Activated naive CD4-positive, alpha-beta T cell treated with anti-CD3 and anti-CD28 coated beads, Interleukin-2, amount 50 U/mL, for 24 hours (primary cell): ENCODE results near the gene KAZN.

Experiments
- H3K27ac Mint-ChIP-seq: one replicate; pipeline ENCODE4 v1.8.0; 2021; ENCODE audit warnings: mild to moderate bottlenecking, mixed read lengths
- H3K27me3 Mint-ChIP-seq: one replicate; pipeline ENCODE4 v1.8.0; 2021; ENCODE audit warnings: mixed read lengths
- H3K36me3 Mint-ChIP-seq: one replicate; pipeline ENCODE4 v1.8.0; 2021; ENCODE audit warnings: mixed read lengths
- H3K4me1 Mint-ChIP-seq: one replicate; pipeline ENCODE4 v1.8.0; 2021; ENCODE audit warnings: mixed read lengths
- H3K4me3 Mint-ChIP-seq: one replicate; pipeline ENCODE4 v1.8.0; 2021; ENCODE audit warnings: mild to moderate bottlenecking, mixed read lengths
- H3K9me3 Mint-ChIP-seq: one replicate; pipeline ENCODE4 v1.8.0; 2021; ENCODE audit warnings: mixed read lengths

KAZN gene

DNA sequence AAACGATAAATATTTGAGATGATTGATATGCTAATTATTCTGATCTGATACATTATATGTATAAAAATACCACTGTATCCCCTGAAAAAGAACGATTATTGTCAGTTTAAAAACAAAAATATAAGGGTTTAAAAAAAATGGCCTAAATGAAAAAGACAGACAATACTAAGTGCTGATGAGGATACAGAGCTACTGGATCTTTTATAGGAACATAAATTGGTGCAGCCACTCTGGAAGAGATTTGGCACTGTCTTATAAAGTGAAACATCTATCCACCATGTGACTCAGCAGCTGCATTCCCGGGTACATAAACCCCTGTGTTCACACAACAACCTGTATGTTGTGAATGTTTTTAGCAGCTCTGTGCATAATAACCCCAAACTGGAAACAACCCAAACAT, 44.2 kb downstream of the KAZN start:
- peaks cover 6% of the 10 kb centered on the region for H3K27me3 Mint-ChIP-seq
- H3K4me1 Mint-ChIP-seq: no peaks in the 10 kb centered on the region
- H3K27ac Mint-ChIP-seq: no peak overlapping the region
- H3K36me3 Mint-ChIP-seq: no peaks in the 10 kb centered on the region
- no peak overlapping the region for H3K4me3 Mint-ChIP-seq
- H3K9me3 Mint-ChIP-seq: peaks cover 11% of the 10 kb centered on the region

DNA sequence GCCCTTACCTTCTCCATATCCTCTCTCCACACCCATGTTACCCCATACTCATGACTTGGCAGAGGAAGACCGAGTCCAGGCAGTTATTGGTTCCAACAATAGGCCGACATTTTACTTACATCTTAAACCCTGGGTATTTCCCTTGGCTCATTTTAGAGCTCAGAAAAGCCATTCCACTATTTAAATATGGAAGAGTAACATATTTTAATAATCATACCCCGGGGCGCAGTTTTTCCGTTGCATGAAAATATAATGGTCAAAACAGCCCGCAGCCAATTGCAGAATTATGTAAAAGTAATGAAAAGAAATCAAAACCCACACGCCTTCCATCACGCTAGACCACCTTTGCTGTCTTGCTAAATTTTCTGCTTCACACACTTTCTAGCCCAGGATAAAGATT, 48.5 kb downstream of the KAZN start:
- Mint-ChIP-seq H3K36me3 (no peaks in the 10 kb centered on the region), H3K27me3 (peaks cover 4% of the 10 kb centered on the region), H3K27ac (no peak overlapping the region), H3K4me1 (no peaks in the 10 kb centered on the region), H3K4me3 (no peak overlapping the region), H3K9me3 (peaks cover 5% of the 10 kb centered on the region)

DNA sequence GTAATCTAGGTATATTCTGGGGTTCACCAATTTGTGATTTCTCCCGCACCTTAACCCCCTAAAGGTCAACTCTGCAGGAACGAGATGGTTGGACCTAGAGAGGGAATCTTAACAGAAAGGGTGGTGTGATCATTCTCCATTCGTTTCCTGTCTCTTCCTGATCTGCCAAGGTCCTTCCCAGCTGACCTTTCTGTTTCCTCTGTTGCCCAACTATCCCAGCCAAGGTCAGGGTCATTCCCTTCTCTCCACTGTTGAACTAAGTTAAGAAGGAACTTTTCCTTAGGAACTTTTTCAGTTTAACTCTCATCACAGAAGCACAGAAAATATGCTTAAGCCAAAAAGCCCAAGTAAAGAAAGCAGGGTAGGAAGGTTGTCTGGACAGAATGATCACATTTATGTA, 49.3 kb downstream of the KAZN start:
- Mint-ChIP-seq H3K27me3 (peaks cover 4% of the 10 kb centered on the region), H3K9me3 (peaks cover 5% of the 10 kb centered on the region), H3K36me3 (no peaks in the 10 kb centered on the region), H3K4me1 (no peaks in the 10 kb centered on the region), H3K4me3 (no peak overlapping the region), H3K27ac (no peak overlapping the region)

DNA sequence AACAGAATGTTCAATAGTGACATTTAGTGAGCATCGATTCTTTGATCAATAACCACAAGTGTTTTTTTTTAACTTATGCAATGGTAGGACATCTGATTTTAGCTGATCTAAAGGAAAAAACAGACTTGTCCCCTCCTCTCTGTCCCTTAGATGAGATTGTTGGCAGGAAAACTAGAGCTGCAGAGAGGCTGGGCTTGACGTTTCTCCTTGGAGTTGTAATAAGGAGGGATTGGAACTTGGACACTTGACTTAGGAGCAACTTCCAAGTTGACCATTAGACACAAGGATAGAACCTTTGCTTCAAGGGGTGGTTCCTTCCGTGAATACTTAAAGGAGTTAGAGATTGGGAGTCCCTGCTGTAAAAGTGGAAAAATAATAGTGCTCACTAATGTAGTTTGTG, 49.9 kb downstream of the KAZN start:
- H3K4me3 Mint-ChIP-seq: no peak overlapping the region
- no peaks in the 10 kb centered on the region for H3K36me3 Mint-ChIP-seq
- H3K4me1 Mint-ChIP-seq: no peaks in the 10 kb centered on the region
- no peak overlapping the region for H3K27ac Mint-ChIP-seq
- peaks cover 4% of the 10 kb centered on the region for H3K27me3 Mint-ChIP-seq
- H3K9me3 Mint-ChIP-seq: peaks cover 5% of the 10 kb centered on the region

DNA sequence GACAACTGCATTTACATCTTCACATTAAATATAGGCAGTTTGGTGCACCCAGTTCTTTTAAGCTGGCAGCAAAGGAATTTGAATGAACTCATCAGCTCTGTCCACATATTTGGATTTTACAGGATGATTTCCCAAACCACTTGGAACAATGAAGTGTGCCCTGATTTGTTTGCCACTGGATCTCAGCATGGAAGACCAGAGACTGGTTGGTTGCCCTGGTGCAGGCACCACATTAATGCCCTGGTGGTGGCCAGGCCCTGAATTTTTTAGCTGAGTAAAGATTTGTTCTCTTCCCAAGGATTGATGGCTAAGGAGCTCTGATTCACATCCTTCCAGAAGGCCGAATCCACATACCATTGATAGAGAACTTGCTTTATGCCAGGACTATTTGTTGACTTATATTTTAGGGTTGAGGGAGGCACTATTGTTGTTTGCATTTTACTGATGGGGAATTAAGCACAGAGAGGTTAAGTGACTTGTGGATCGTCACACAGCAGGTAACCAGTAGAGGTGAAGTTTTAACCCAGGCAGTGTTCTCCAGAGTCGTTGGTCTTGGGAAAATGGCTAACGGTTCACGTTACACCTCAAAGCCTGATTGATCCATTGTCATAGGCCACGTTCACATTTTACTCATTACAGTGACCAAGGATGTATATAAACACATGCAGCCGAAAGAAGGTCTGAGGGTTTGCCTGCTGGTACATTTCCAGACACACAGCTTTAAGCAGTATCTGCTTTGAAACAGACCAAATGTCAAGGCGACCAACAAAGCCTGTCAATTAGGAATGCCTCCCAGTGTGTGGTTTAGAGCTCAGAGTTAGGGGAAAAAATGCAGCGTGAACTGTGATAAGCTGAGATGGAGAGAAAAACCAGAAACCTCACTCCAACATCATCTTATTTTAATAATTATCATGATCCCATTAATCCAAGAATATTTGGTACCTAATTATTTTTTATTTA, 50.7 kb downstream of the KAZN start:
- Mint-ChIP-seq H3K27ac (no peak overlapping the region), H3K9me3 (peaks cover 5% of the 10 kb centered on the region), H3K4me1 (no peaks in the 10 kb centered on the region), H3K27me3 (peaks cover 4% of the 10 kb centered on the region), H3K36me3 (no peaks in the 10 kb centered on the region), H3K4me3 (no peak overlapping the region)

DNA sequence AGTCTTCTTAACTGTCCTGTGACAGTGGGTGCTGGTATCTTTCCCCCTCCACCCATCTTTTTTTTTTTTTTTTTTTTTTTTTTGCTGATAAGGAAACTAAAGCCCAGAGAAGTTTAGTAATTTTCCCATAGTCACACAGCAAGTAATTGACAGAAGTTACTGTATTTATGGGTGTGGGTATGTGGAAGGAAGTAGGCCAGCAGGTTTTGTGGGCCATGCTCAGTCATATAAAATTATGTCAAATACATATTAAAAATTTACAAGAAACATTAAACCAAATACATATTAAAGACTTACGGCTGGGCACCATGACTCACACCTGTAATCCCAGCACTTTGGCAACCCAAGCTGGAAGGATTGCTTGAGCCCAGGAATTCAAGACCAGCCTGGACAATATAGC, 51.5 kb downstream of the KAZN start:
- H3K36me3 Mint-ChIP-seq: no peaks in the 10 kb centered on the region
- no peaks in the 10 kb centered on the region for H3K4me1 Mint-ChIP-seq
- H3K27me3 Mint-ChIP-seq: peaks cover 2% of the 10 kb centered on the region
- no peak overlapping the region for H3K4me3 Mint-ChIP-seq
- H3K27ac Mint-ChIP-seq: no peak overlapping the region
- H3K9me3 Mint-ChIP-seq: no peaks in the 10 kb centered on the region

DNA sequence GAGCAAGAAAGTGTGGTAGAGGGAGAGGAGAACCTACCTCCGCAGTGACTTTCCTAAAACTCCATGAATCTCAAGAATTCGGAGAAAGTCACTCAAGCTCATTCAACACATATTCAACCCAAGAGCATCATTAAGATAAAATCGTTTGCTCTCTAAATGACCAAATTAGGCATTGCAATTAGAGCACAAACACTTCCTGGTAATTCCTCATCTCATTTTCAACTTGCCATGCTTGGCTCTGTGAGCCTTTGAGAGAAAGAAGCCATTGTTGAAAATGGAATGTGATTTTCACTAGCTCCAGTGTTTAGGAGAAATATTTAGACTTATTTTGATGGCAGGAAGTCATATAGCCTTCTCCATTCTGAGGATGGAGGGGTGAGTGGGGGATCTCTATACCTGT, 52.5 kb downstream of the KAZN start:
- Mint-ChIP-seq H3K27ac (no peak overlapping the region), H3K36me3 (no peaks in the 10 kb centered on the region), H3K27me3 (peaks cover 2% of the 10 kb centered on the region), H3K4me3 (no peak overlapping the region), H3K9me3 (no peaks in the 10 kb centered on the region), H3K4me1 (no peaks in the 10 kb centered on the region)

DNA sequence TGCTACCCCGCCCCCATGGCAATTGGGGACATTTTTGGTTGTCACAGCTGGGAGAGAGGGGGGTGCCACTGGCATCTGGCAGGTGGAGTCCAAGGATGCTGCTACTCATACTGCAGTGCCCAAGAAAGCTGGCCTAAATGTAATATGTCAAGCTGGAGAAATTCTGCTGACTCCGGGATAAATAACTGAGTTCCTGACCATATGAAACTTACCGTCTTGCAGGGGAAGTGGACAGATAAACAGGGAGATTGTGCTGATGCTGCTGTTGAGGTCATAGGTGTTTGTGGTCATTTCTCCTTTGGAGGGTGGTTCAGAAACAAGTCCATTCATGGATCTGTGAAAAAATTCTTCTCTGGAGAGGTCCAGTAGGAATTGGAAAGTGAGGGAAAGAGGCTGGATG, 54.4 kb downstream of the KAZN start:
- no peaks in the 10 kb centered on the region for H3K9me3 Mint-ChIP-seq
- H3K27ac Mint-ChIP-seq: no peak overlapping the region
- no peak overlapping the region for H3K4me3 Mint-ChIP-seq

DNA sequence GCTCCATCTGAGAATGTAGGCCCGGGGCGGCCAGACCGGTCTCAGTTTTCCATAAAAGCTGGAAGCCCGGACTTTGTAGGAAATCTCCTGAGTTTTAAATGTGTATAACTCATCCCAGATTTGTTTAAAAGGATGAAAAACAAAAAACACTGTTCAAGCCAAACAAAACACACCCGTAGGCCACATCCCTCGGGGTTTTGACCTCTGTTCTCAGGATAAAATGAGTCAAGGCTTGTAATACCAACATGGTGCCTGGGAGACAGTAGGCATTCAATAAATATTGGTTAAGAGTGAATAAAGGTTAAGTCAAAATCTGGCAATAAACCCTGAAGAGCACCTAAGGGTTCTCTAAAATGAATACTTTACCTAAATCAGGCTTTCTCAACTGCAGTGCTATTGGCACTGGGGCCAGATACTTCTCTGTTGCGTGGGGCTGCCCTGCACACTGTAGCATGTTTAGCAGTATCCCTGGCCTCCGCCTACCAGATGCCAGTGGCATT, 55.0 kb downstream of the KAZN start:
- Mint-ChIP-seq H3K4me3 (no peak overlapping the region), H3K9me3 (no peaks in the 10 kb centered on the region), H3K27ac (no peak overlapping the region), H3K4me1 (no peaks in the 10 kb centered on the region), H3K27me3 (peaks cover 1% of the 10 kb centered on the region), H3K36me3 (no peaks in the 10 kb centered on the region)

More for the DNA sequence above, 54.4 kb downstream of the KAZN start:
- Mint-ChIP-seq H3K36me3 (no peaks in the 10 kb centered on the region), H3K4me1 (no peaks in the 10 kb centered on the region), H3K27me3 (peaks cover 1% of the 10 kb centered on the region)

DNA sequence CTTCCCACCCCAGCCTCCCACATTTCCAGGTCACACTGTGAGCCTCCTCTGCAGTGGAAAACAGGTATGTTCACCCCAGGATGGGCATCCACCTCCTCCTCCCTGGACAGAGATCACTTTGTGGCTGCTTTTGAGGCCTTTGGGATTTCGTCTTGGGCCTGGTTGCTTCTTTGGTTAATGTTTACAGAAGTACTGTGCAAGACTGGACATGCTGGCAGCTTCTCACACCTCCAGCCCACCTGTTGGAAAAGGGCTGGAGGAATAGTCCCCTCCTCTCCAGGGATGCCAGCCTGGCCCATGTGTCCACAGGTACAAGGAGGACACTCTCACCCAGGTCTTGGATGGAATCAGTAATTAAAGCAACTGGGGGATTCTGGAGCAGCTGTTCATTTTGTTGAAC, 56.1 kb downstream of the KAZN start:
- Mint-ChIP-seq H3K9me3 (no peaks in the 10 kb centered on the region), H3K36me3 (no peaks in the 10 kb centered on the region), H3K27me3 (peaks cover 1% of the 10 kb centered on the region), H3K4me3 (no peak overlapping the region), H3K27ac (no peak overlapping the region), H3K4me1 (no peaks in the 10 kb centered on the region)

DNA sequence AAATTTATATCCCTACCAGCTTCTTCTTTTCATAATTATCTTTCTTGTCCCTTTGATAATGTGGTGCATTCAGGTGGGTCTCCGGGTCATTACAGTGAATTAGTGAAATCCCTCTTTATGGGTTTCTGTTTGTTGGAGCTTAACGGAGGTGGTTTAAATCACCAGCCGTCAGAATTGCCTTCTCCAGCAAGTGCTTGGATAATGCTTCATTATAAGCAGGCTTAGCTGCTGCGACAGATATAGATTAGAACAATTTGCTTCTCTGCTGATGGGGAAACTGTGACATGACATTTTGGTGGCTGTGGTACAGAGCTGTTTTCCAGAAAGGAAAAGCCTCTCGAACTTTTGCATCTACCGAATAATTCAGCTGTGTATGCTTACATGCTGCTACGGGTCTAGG, 56.9 kb downstream of the KAZN start:
- no peak overlapping the region for H3K4me3 Mint-ChIP-seq

DNA sequence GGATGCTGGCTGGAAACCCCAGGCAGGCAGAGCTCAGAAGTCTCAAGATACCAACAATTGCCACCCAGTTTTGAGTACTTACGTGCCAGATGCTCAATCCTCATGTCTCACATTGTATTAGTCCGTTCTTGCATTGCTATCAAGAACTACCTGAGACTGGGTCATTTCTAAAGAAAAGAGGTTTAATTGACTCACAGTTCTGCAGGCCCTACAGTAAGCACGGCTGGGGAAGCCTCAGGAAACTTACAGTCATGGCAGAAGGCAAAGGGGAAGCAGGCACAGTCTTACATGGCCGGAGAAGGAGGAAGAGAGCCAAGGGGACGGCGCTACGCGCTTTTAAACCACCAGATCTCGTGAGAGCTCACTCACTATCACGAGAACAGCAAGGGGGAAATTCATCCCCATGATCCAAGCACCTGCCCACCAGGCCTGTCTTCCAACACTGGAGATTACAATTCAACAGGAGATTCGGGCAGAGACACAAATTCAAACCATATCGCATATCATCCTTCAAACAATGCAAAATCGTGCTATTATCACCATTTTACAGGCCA, 58.0 kb downstream of the KAZN start:
- Mint-ChIP-seq H3K27me3 (peaks cover 1% of the 10 kb centered on the region), H3K27ac (no peak overlapping the region), H3K4me1 (no peaks in the 10 kb centered on the region), H3K9me3 (no peaks in the 10 kb centered on the region), H3K4me3 (no peak overlapping the region), H3K36me3 (no peaks in the 10 kb centered on the region)

More for the DNA sequence above, 56.9 kb downstream of the KAZN start:
- Mint-ChIP-seq H3K27me3 (peaks cover 1% of the 10 kb centered on the region), H3K27ac (no peak overlapping the region), H3K9me3 (no peaks in the 10 kb centered on the region), H3K4me1 (no peaks in the 10 kb centered on the region), H3K36me3 (no peaks in the 10 kb centered on the region)

DNA sequence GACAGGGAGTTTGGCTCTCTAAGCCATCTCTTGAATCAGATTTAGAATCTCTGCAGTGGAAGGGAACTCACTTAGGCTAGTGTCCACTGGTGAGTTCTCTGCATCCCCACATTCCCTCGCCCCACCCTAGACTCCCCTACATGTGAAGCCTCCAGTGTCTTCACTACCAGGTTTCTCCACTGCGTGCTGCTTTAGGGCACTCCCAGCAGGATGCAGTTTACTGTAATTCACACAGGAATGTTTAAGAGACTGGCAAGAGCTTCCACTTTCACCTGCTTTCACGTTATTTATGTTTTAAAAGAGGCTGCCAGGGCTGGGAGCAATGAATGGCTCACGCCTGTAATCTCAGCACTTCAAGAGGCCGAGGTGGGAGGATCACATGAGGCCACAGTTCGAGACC, 60.2 kb downstream of the KAZN start:
- Mint-ChIP-seq H3K27me3 (peaks cover 1% of the 10 kb centered on the region), H3K27ac (no peak overlapping the region), H3K4me3 (no peak overlapping the region), H3K4me1 (no peaks in the 10 kb centered on the region), H3K36me3 (no peaks in the 10 kb centered on the region), H3K9me3 (no peaks in the 10 kb centered on the region)

DNA sequence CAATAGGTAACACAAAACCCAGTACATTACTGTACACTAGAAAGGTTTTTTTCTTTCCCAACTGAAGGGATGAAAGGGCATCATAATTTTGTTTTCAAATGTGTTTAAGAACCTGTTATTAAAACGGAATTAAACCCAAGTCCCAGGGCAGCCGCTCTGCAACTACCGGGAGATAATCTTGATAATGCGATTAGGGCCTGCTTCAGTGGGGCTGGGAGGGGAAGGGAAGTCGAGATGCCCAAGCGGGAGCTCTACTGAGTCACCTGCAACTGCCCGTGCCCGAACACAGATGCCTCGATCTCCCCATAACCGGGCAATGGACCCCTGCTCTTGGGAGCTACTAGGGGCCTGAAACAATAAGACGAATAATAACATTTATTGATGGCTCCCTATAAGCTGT, 61.4 kb downstream of the KAZN start:
- H3K27ac Mint-ChIP-seq: no peak overlapping the region
- H3K9me3 Mint-ChIP-seq: no peaks in the 10 kb centered on the region
- H3K27me3 Mint-ChIP-seq: peaks cover 1% of the 10 kb centered on the region
- H3K4me1 Mint-ChIP-seq: no peaks in the 10 kb centered on the region
- no peak overlapping the region for H3K4me3 Mint-ChIP-seq
- no peaks in the 10 kb centered on the region for H3K36me3 Mint-ChIP-seq

DNA sequence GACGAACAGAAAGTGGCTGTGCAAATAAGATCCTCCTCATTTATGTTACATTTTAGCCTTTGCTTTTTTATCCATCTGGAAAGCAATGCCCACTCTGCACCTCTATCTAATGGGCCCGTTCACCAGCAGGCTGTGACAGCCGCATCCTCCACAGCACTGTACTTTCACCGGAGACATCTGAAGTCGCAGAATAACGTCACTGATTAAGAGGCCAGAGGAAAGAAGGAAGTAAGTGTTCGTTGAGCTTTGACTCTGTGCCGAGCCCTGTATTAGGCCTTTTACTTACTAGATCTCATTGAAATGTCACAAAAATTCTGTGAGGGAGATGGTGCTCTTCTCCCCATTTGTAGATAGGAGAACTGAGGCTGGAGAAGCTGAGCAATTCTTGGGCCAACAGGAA, 62.3 kb downstream of the KAZN start:
- Mint-ChIP-seq H3K9me3 (no peaks in the 10 kb centered on the region), H3K27ac (no peak overlapping the region)

DNA sequence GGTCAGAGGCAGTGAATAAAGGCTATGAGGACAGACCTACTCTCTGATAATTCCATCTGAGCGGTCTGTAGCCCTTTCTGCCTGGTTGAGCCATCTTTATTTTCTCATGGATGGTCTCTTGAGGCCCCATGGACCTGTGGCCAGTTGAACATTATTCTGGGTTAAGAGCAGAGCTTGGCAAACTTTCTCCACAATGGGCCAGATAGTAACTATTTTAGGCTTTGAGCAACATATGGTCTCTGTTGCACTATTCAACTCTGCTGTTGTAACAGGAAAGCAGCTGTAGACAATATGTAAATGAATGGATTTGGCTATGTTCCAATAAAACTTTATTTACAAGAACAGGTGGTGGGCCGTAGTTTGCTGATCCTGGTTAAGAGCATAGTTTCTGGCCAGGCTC, 62.7 kb downstream of the KAZN start:
- no peaks in the 10 kb centered on the region for H3K4me1 Mint-ChIP-seq
- H3K9me3 Mint-ChIP-seq: no peaks in the 10 kb centered on the region
- H3K36me3 Mint-ChIP-seq: no peaks in the 10 kb centered on the region
- H3K27ac Mint-ChIP-seq: no peak overlapping the region
- no peak overlapping the region for H3K4me3 Mint-ChIP-seq
- H3K27me3 Mint-ChIP-seq: peaks cover 1% of the 10 kb centered on the region

More for the DNA sequence above, 62.3 kb downstream of the KAZN start:
- no peak overlapping the region for H3K4me3 Mint-ChIP-seq
- no peaks in the 10 kb centered on the region for H3K36me3 Mint-ChIP-seq
- peaks cover 1% of the 10 kb centered on the region for H3K27me3 Mint-ChIP-seq
- no peaks in the 10 kb centered on the region for H3K4me1 Mint-ChIP-seq
